ENCODE measurements around the gene SPATA46.
"Not testable (repeated sequence)": the region's sequence is repeated elsewhere in the genome, so short reads cannot be mapped to it uniquely, and the experiment has no call there.

The SPATA46 gene, protein sequence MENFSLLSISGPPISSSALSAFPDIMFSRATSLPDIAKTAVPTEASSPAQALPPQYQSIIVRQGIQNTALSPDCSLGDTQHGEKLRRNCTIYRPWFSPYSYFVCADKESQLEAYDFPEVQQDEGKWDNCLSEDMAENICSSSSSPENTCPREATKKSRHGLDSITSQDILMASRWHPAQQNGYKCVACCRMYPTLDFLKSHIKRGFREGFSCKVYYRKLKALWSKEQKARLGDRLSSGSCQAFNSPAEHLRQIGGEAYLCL

DNA sequence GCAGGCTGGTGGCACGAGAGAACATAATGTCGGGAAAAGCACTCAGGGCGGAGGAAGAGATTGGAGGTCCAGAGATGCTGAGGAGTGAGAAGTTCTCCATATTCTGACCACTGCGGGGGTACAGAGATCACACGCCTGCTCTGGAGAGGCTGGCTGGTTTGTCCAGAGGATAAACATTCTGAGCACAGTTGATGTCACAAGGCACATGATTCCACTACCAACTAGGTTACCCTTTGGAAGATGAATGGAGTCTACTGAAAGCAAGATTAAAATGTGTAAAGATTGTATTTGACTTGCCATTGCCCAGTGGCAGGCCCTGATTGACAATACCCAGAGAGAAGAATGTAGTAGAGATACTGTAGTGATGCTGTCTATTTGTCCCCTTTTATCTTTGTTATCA, at the start of gene SPATA46:
Gene SPATA46 (minus strand): TSS at position 164 of the 400 bp plus-strand sequence. CDS start 64 bp downstream, at position 100.
- no peak within 1 kb of the TSS for H3K4me3 ChIP-seq (replicated peaks; ENCODE audit: low read depth, low read length)
- no peak for DNase-seq (ENCODE audit: extremely low read depth, low read depth)
- TF ChIP-seq, protein P1, sequence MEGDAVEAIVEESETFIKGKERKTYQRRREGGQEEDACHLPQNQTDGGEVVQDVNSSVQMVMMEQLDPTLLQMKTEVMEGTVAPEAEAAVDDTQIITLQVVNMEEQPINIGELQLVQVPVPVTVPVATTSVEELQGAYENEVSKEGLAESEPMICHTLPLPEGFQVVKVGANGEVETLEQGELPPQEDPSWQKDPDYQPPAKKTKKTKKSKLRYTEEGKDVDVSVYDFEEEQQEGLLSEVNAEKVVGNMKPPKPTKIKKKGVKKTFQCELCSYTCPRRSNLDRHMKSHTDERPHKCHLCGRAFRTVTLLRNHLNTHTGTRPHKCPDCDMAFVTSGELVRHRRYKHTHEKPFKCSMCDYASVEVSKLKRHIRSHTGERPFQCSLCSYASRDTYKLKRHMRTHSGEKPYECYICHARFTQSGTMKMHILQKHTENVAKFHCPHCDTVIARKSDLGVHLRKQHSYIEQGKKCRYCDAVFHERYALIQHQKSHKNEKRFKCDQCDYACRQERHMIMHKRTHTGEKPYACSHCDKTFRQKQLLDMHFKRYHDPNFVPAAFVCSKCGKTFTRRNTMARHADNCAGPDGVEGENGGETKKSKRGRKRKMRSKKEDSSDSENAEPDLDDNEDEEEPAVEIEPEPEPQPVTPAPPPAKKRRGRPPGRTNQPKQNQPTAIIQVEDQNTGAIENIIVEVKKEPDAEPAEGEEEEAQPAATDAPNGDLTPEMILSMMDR (IDR thresholded peaks at IDR 0.05; ENCODE audit: low read depth, low read length, missing control alignments), result no peak

DNA sequence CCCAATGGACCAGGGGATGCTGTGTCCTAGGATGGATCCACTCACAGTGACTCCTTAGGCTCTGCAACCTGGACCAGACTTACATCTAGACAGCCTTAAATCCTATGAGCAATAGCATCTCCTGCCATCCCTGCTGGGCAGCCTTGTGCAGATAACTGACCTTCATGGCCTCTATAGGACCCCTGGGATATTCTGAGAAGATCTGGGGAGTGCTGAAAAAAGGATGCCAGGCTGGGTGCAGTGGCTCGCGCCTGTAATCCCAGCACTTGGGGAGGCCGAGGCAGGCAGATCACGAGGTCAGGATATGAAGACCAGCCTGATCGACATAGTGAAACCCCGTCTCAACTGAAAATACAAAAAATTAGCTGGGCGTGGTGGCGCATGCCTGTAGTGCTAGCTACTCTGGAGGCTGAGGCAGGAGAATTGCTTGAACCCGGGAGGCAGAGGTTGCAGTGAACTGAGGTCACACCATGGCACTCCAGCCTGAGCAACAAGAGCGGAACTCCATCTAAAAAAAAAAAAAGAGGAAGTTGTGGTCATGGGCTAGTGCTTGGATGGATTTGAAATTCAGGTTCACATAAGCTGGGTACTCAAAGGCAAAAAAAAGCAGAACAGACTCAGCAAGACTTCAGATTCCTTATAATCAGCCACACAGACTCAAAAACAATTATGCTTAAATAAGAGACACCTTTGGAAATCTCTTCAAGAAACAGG, 46.2 kb upstream of the SPATA46 start:
- TF ChIP-seq, protein P1 (IDR thresholded peaks at IDR 0.05; ENCODE audit: low read depth, low read length, missing control alignments), result no peak
- DNase-seq (ENCODE audit: extremely low read depth, low read depth), result no peak
- H3K4me3 ChIP-seq (replicated peaks; ENCODE audit: low read depth, low read length), result no peak overlapping the region

DNA sequence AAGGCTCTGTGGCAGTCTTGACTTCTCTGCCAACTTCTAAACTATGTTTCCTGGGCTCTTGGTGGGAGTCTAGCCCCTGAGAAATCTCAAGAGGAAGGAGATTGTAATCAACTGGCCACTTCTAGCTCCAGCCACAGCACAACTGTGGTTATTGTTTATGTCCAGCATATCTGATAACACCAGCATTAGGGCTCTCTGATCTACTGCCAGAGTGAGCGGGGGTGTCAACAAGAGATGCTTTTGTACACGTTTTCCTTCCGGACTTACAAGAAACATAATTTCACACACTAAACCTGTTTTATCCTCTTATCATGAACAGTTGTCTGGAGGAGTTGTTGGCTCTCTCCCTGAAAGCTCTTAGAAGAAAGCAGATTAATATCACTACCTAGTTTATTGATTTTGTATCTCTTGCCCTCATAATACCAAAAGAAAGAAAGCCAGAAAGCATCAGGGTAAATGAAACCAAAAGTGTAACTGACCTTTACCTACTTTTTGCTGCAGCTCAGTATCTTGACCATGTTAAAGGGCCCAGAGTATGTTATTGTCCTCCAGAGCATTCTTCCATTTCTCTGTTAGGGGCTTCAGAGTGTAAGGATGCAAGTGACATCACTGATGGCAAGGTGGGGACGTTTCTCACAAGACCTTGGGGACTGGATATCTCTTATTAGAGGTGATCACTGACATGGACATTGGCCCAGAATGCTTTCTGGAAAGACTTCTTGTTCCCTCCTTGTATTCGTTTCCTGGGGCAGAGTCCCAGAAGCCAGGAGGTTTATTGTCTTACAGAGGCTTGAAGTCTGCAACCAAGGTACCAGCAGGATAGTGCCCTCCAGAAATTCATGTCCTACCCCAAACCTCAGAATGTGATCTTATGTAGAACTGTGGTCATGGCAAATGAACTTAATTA, 44.9 kb upstream of the SPATA46 start:
- TF ChIP-seq, protein P1 (IDR thresholded peaks at IDR 0.05; ENCODE audit: low read depth, low read length, missing control alignments), result no peak
- DNase-seq (ENCODE audit: extremely low read depth, low read depth), result no peak
- H3K4me3 ChIP-seq (replicated peaks; ENCODE audit: low read depth, low read length), result no peak overlapping the region

DNA sequence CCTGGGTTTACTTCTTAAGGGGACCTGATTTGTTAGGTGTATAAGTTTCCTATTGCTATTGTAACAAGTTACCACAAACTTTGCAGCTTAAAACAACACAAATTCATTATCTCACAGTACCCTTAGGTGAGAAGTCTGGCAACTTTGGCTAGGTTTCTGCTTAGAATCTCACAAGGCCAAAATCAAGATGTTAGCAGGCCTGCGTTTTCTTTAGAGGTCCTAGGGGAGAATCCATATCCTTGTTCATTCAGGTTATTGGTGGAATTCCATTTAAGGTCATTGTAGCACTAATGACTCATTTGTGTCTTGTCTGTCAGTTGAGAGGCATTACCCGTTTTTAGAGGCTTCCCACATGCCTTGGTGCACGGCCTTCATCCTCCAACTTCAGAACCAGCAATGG, 43.5 kb upstream of the SPATA46 start:
- H3K4me3 ChIP-seq (replicated peaks; ENCODE audit: low read depth, low read length), result no peak overlapping the region
- no peak for DNase-seq (ENCODE audit: extremely low read depth, low read depth)
- TF ChIP-seq, protein P1 (IDR thresholded peaks at IDR 0.05; ENCODE audit: low read depth, low read length, missing control alignments), result no peak

DNA sequence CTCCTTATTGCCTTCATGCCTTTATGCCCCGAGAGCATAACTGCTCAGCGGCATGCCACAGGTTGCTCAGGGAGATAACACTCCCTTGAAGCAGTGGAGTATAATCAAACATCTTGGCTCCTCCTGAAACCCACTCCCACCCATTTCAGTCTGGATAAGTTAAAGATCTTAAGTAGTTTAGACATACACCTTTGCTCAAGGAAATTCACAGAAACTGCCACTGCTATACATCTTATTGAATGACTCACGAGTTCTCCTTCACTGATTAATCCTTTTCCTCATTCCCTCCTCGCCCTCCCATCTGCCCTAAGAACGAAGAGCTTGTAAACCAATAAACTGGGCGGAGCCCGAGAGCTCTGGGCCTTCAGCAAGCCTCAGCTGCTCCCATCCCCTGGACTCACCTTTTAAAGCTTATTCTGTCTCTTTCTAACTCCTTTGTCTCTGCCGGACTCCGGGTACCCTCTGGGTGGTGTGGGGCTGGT, 42.8 kb upstream of the SPATA46 start:
- DNase-seq (ENCODE audit: extremely low read depth, low read depth); H3K4me3 ChIP-seq (replicated peaks; ENCODE audit: low read depth, low read length): not testable (repeated sequence)

DNA sequence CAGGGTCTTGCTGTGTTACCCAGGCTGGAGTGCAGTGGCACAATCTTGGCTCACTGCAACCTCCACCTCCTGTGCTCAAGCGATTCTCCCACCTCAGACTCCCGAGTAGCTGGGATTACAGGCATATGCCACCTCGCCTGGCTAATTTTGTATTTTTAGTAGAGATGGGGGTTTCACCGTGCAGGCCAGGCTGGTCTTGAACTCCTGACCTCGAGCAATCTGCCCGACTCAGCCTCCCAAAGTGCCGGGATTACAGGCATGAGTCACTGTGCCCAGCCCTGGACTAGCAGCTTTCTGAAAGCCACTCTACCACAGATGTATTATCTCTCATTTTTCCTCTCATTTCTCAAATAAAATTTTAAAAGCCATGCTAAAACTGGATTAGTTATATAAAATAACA, 41.9 kb upstream of the SPATA46 start:
- not testable (repeated sequence) for H3K4me3 ChIP-seq (replicated peaks; ENCODE audit: low read depth, low read length); DNase-seq (ENCODE audit: extremely low read depth, low read depth)

DNA sequence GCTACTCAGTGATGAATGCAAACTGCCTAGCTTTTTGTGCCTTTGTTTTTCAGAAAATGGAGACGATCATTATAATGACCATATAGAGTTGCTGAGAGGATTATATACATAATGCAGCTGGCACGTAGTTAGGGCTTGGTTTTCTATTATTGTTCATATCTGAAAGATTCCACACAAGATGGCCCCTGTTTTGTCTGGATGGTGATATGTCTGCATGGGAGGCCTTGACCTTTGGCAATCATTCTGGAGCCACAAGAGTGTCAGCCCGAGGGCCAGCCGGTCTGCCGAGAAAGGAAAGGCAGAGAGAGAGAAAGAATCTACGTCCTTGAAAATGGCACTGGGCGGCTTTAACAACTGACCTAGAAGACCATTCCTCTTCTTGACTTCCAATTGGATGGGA, 41.0 kb upstream of the SPATA46 start:
- no peak overlapping the region for H3K4me3 ChIP-seq (replicated peaks; ENCODE audit: low read depth, low read length)
- no peak for DNase-seq (ENCODE audit: extremely low read depth, low read depth)
- TF ChIP-seq, protein P1 (IDR thresholded peaks at IDR 0.05; ENCODE audit: low read depth, low read length, missing control alignments), result no peak

Measured in HFF-Myc (cell line).